Skeletal muscle satellite cell (primary cell): ENCODE results near the gene RPP25L. TPM values are rescaled to one million over a fixed set of nuclear protein-coding genes. Genes with fewer than 3 reads are reported as not detected.
A peak's percentile ranks its signal among the peaks of the same experiment; 100 is the strongest.

ENCODE experiments used
- H3K27me3 ChIP-seq: 2 replicates; pipeline ENCODE4 v1.7.0; 2013; ENCODE audit warnings: low read length; ENCODE audit not compliant: control insufficient read depth, insufficient read depth
- H3K36me3 ChIP-seq: 2 replicates; pipeline ENCODE4 v1.7.0; 2013; ENCODE audit warnings: mild to moderate bottlenecking, control low read depth, low read length; ENCODE audit not compliant: insufficient read depth
- H3K4me1 ChIP-seq: 2 replicates; pipeline ENCODE4 v1.7.0; 2013; ENCODE audit warnings: low read length; ENCODE audit not compliant: control insufficient read depth, insufficient read depth
- H3K4me2 ChIP-seq: 2 replicates; pipeline ENCODE4 v1.7.0; 2013; ENCODE audit warnings: mild to moderate bottlenecking, low read length
- H3K4me3 ChIP-seq: 2 replicates; pipeline ENCODE4 v1.7.0; 2013; ENCODE audit warnings: low read length
- H3K9ac ChIP-seq: 2 replicates; pipeline ENCODE4 v1.7.0; 2013; ENCODE audit warnings: mild to moderate bottlenecking, low read depth, low read length, moderate library complexity
- H3K9me3 ChIP-seq: replicated peaks from 2 replicates; pipeline ENCODE4 v1.7.0; 2013; ENCODE audit warnings: mild to moderate bottlenecking, control low read depth, low read length
- total RNA-seq: library from RNA; depleted of rRNA; stranded (reverse); fragments of >200 nt; gene quantifications from 2 replicates; pipeline ENCODE4 v1.2.3, GENCODE V29; 2012; rRNA removed

Gene RPP25L, protein sequence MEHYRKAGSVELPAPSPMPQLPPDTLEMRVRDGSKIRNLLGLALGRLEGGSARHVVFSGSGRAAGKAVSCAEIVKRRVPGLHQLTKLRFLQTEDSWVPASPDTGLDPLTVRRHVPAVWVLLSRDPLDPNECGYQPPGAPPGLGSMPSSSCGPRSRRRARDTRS
- 27.1 and 31.9 TPM in 2 replicates for total RNA-seq

DNA sequence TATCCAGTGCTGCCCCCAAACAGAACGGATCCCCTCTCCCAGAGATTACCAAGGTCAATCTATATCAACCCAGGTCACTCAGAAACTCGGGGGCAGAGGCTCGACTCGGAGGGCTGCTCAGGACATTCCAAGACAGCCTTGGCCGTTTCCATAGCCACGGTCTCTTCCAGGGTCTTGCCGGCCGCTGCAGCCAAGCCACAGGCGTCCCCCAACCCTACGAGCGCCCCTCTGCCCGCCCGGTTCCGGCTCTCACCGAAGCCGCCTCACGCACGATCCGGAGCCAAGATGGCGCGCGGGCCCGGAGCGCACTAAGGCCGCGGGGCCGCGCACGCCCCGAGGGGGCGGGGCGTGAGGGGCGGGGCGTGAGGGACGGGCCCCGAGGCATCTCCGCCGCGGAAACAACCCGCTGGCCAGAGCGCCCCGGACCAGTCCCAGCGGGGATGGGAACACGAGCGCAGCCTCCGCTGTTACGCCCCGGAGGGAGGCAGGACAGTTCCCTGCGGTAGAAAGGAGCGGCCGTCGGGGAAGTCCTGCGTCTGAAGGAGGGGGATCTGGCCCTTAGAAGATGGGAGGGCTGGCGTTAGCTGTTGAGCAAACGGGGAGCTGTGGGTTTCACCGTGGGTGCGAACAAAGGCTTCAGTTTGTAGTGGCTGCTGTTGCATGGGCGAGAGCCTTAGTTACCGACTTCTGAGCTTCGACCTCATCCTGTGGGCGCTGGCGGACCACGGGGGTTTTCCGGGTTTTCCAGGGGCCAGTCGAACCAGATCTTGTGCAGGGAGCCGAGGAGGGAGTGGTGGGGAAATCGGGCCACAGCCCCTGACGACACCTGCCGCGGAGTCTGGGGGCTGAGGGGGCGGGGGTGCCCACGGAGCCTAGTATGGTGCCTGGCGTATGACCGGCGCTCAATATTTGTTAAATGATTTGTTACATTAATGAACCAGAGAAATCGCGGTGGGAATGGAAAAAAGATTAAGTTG is at the start of gene RPP25L:
Gene RPP25L (minus strand): TSS at position 287 of the 977 bp plus-strand sequence. CDS start 801 bp downstream, outside the sequence.
- H3K9me3 ChIP-seq, result no peaks in the 10 kb centered on the region
- peak within 1 kb of the TSS; percentile 96 for H3K4me2 ChIP-seq
- peaks cover 14% of the 10 kb centered on the region for H3K36me3 ChIP-seq
- peak within 1 kb of the TSS; percentile 96 for H3K9ac ChIP-seq
- peak within 1 kb of the TSS; percentile 90 for H3K4me3 ChIP-seq
- peaks cover 21% of the 10 kb centered on the region for H3K4me1 ChIP-seq
- no peaks in the 10 kb centered on the region for H3K27me3 ChIP-seq

DNA sequence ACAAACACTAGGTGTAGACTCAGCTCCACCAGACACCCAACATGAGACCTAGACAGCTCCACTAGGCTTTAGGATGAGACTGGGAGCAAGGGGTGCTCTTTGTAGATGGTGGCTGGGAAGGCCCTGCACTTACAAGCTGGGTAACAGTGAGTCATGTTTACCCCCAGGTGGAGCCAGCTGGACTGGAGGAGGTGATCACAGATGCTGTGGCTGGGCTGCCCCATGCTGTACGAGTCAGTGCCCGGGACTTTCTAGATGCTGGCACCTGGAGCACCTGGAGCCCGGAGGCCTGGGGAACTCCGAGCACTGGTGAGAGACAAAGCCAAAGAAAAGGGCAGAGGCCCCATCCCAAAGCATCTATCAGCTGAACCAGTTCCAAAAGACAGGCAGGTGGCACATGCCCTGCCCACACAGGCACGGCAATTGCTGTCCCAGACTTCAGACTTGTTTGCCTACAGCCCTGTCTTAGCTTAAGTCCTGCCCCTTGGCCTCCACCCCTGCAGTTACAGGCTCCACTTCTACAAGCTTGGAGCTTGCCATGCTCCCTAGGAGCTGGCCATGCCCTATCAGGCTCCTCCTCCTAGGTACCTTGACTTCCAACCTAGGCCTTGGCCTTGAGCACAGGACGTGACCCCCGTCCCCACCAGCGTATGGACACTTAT is 47.8 kb upstream of the RPP25L start:
- Histone ChIP-seq H3K27me3 (no peaks in the 10 kb centered on the region), H3K4me1 (peaks cover 6% of the 10 kb centered on the region), H3K9me3 (no peaks in the 10 kb centered on the region), H3K4me3 (no peak overlapping the region), H3K36me3 (no peaks in the 10 kb centered on the region), H3K9ac (no peak overlapping the region), H3K4me2 (no peak overlapping the region)

DNA sequence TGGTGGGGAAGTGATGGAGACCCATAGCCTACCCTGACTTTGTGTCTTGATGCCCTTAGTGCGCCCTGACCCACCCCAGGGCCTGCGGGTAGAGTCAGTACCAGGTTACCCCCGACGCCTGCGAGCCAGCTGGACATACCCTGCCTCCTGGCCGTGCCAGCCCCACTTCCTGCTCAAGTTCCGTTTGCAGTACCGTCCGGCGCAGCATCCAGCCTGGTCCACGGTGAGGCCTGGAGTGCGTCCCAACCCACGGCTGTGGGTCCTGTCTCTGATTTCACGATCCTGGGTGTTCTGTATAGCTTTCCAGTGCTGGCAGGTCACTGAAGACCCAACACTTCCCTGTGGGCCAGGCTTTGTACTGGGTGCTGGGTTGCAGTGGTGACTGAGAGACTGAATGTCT is 46.6 kb upstream of the RPP25L start:
- Histone ChIP-seq H3K9me3 (no peaks in the 10 kb centered on the region), H3K9ac (no peak overlapping the region), H3K4me2 (no peak overlapping the region), H3K36me3 (no peaks in the 10 kb centered on the region), H3K4me3 (no peak overlapping the region), H3K4me1 (peaks cover 15% of the 10 kb centered on the region), H3K27me3 (no peaks in the 10 kb centered on the region)

- H3K4me1 ChIP-seq, result peaks cover 29% of the 10 kb centered on the region
- no peaks in the 10 kb centered on the region for H3K9me3 ChIP-seq
- H3K36me3 ChIP-seq, result no peaks in the 10 kb centered on the region
- H3K4me2 ChIP-seq, result no peak overlapping the region
- H3K27me3 ChIP-seq, result no peaks in the 10 kb centered on the region
- no peak overlapping the region for H3K4me3 ChIP-seq
- H3K9ac ChIP-seq, result no peak overlapping the region
Observed at GRCh38 chr9:34656992-34657391, 45.1 kb upstream of the RPP25L start.

- Histone ChIP-seq H3K4me1 (peaks cover 43% of the 10 kb centered on the region), H3K9ac (no peak overlapping the region)
Observed at GRCh38 chr9:34655394-34655793, 43.5 kb upstream of the RPP25L start.

GRCh38 chr9:34654323-34655051 is 42.6 kb upstream of the RPP25L start:
- Histone ChIP-seq H3K4me2 (no peak overlapping the region), H3K27me3 (no peaks in the 10 kb centered on the region), H3K36me3 (peaks cover 4% of the 10 kb centered on the region), H3K4me3 (no peak overlapping the region), H3K4me1 (peaks cover 43% of the 10 kb centered on the region), H3K9me3 (no peaks in the 10 kb centered on the region), H3K9ac (no peak overlapping the region)

More at GRCh38 chr9:34655394-34655793, 43.5 kb upstream of the RPP25L start:
- Histone ChIP-seq H3K9me3 (no peaks in the 10 kb centered on the region), H3K4me3 (no peak overlapping the region), H3K27me3 (no peaks in the 10 kb centered on the region), H3K4me2 (no peak overlapping the region), H3K36me3 (no peaks in the 10 kb centered on the region)

GRCh38 chr9:34653151-34654072 is 41.5 kb upstream of the RPP25L start:
- H3K4me2 ChIP-seq, result peak overlapping the region; percentile 96
- H3K4me1 ChIP-seq, result peaks cover 43% of the 10 kb centered on the region

DNA sequence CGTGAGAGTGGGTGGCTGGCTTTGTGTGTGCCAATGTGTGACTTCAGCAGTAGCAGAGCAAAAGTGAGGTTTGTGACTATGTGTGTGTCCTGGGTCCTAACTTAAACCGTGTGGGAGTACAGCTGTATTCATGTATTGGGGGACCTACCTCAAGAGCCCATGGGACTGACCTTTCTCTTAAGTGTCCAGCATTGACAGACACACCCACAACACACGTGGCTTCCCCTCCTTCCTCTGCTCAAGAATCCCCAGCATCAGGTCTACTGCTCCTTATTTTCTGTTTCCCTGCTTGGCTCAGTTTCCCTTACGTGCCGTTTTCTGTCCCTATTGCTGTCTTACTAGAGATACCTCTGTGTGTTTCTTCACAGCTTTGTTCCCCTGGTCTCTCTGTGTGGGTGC is 40.7 kb upstream of the RPP25L start:
- peaks cover 20% of the 10 kb centered on the region for H3K36me3 ChIP-seq
- H3K4me1 ChIP-seq, result peaks cover 48% of the 10 kb centered on the region
- no peaks in the 10 kb centered on the region for H3K27me3 ChIP-seq
- peak overlapping the region; percentile 81 for H3K9ac ChIP-seq
- no peaks in the 10 kb centered on the region for H3K9me3 ChIP-seq
- peak overlapping the region; percentile 71 for H3K4me3 ChIP-seq
- peak overlapping the region; percentile 96 for H3K4me2 ChIP-seq

More at GRCh38 chr9:34653151-34654072, 41.5 kb upstream of the RPP25L start:
- H3K27me3 ChIP-seq, result no peaks in the 10 kb centered on the region
- H3K9me3 ChIP-seq, result no peaks in the 10 kb centered on the region
- H3K4me3 ChIP-seq, result peak overlapping the region; percentile 71
- no peak overlapping the region for H3K9ac ChIP-seq
- H3K36me3 ChIP-seq, result peaks cover 15% of the 10 kb centered on the region

DNA sequence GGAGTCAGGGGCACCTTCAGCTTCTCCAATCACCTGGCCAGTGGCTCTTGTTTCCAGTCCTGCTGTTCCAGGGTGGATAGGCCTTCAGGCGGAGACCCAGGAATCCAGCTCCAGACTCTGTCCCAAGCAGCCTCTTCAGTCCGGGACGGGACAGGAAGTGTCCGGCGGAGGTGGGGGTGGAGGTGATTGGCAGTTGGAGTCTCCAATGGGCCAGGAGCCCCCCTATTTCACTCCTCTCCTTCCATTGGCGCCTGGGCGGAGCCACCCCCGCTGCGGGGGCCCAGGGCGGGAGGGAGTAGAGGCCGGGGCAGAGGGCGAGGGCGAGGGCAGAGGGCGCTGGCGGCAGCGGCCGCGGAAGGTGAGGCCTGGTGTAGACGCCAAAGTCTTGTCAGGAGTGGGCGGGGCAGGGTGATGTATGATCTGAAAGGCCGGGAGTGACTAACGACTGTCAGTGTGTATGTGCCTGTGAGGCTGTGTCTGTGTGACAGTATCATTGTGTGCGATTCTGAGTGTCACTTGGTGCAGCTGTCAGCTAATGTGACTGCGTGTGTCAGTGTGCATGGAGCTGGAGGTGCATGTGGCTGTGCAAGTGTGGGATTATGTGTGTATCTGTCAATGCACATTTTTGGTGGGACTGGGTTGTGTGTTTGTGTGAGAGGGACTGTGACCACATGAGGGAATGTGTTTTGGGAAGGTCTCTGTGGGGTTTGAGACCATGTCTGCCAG is 40.1 kb upstream of the RPP25L start, which contains the start of gene IL11RA:
Gene IL11RA (plus strand): TSS at position 310 of the 726 bp plus-strand sequence. CDS start 3,033 bp downstream, outside the sequence.
- peak within 1 kb of the TSS; percentile 96 for H3K4me2 ChIP-seq
- H3K9ac ChIP-seq, result peak within 1 kb of the TSS; percentile 81
- H3K36me3 ChIP-seq, result peaks cover 20% of the 10 kb centered on the region
- no peaks in the 10 kb centered on the region for H3K27me3 ChIP-seq
- H3K4me1 ChIP-seq, result peaks cover 53% of the 10 kb centered on the region
- H3K9me3 ChIP-seq, result no peaks in the 10 kb centered on the region
- H3K4me3 ChIP-seq, result peak within 1 kb of the TSS; percentile 71
